Measurements from ENCODE around the gene GPX7. TPM values are rescaled to one million over a fixed set of nuclear protein-coding genes. Genes with fewer than 3 reads are reported as not detected.

GPX7 gene
- total RNA-seq: 16.3 and 16.7 TPM in 2 replicates

GRCh38 chr1:52601991-52602855, at the start of gene GPX7:
GPX7 (plus strand) TSS chr1:52602371; CDS start chr1:52602410, 39 bp downstream.

DNA sequence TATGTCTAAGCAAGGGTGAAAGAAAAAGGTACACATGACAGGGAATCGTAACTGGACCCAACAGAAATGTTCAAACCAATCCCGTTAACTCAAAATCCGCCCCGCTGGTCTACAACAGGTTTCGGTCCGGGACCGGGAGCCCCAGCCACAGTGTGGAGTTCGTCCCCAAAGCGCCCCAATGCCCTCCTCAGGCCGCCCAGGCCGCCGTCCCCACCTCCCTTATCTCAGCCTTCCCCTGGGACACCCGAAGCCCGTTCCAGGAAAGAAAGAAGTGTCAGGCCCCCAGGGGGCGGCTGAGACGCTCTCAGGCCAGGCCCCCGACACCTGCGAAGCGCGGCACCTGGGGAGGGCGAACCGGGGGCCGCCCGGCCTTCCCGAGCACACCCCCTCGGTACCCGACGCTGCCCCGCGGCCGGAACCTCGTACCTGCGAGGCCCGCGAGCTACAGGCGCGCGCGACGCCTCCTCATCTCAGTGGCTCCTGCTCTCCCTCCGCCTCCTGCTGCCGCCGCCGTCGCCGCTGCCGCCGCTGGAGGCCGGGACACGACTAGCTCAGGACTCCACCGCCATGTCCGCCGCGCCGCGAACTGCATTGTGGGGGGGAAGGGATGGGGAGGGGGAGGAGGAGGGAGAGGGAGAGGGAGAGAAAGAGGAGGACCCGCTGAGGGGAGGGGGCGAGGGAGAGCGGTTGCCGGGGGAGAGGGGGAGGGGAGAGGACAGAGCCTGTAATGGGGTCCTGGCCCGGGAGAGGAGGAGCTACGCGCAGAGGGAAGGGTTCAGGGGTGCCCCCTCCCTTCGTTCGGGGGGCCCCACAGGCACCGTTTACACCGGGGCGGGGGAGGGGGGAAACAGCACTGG, 49.4 kb upstream of the GPX7 start, which contains the start of gene TUT4:
Gene TUT4, minus strand, starts transcription at position 588 of the 857 bp plus-strand sequence. CDS start 26,812 bp downstream, outside the sequence.

GRCh38 chr1:52632732-52633290, 30.6 kb downstream of the GPX7 start, which contains the start of gene SHISAL2A:
SHISAL2A (plus strand) TSS chr1:52633168; CDS start chr1:52633494, 326 bp downstream.

Other genes starting within 250 kb of the GPX7 start
- 17.9 and 22.8 TPM in 2 replicates for gene CC2D1B, start 236.2 kb upstream of the GPX7 start, total RNA-seq
- gene ORC1, start 197.9 kb upstream of the GPX7 start, total RNA-seq: 1.9 and 6.7 TPM in 2 replicates
- 8.9 and 9.4 TPM in 2 replicates for gene PRPF38A, start 197.8 kb upstream of the GPX7 start, total RNA-seq
- gene TUT4, start 49.3 kb upstream of the GPX7 start, total RNA-seq: 16.8 and 24.8 TPM in 2 replicates
- gene SHISAL2A, start 30.8 kb downstream of the GPX7 start, total RNA-seq: not detected in 2 replicates
- 13.7 and 14.0 TPM in 2 replicates for gene COA7, start 96.0 kb downstream of the GPX7 start, total RNA-seq
- 22.5 and 26.7 TPM in 2 replicates for gene ZYG11B, start 124.1 kb downstream of the GPX7 start, total RNA-seq
- 0.56 and 0.63 TPM in 2 replicates for gene ZYG11A, start 240.4 kb downstream of the GPX7 start, total RNA-seq

Data from endothelial cell of coronary artery (primary cell).